BLaER1 (cell line): Measurements from ENCODE around the gene PSMD12.
"Not testable (repeated sequence)": the region's sequence is repeated elsewhere in the genome, so short reads cannot be mapped to it uniquely, and the experiment has no call there.

ENCODE experiments used
- H3K27ac ChIP-seq: shearing (Covaris generic); formaldehyde crosslinking; 2 replicates; pipeline ENCODE4 v1.8.1; 2022
- H3K27me3 ChIP-seq: shearing (Covaris generic); formaldehyde crosslinking; 2 replicates; pipeline ENCODE4 v1.8.1; 2022
- H3K36me3 ChIP-seq: shearing (Covaris generic); formaldehyde crosslinking; 2 replicates; pipeline ENCODE4 v1.8.1; 2022
- H3K4me1 ChIP-seq: shearing (Covaris generic); formaldehyde crosslinking; 2 replicates; pipeline ENCODE4 v1.8.1; 2022
- H3K4me2 ChIP-seq: shearing (Covaris generic); formaldehyde crosslinking; 2 replicates; pipeline ENCODE4 v1.8.1; 2022
- H3K4me3 ChIP-seq: shearing (Covaris generic); formaldehyde crosslinking; 2 replicates; pipeline ENCODE4 v1.8.1; 2022
- H3K9ac ChIP-seq: shearing (Covaris generic); formaldehyde crosslinking; 2 replicates; pipeline ENCODE4 v1.8.1; 2022
- H3K9me3 ChIP-seq: shearing (Covaris generic); formaldehyde crosslinking; 2 replicates; pipeline ENCODE4 v1.8.1; 2022
- H4K20me1 ChIP-seq: shearing (Covaris generic); formaldehyde crosslinking; 2 replicates; pipeline ENCODE4 v1.8.1; 2022
- Cebpa-rat ChIP-seq: shearing (Covaris generic); IDR thresholded peaks from 2 replicates; pipeline ENCODE4 v1.8.1; 2022

The PSMD12 gene

DNA sequence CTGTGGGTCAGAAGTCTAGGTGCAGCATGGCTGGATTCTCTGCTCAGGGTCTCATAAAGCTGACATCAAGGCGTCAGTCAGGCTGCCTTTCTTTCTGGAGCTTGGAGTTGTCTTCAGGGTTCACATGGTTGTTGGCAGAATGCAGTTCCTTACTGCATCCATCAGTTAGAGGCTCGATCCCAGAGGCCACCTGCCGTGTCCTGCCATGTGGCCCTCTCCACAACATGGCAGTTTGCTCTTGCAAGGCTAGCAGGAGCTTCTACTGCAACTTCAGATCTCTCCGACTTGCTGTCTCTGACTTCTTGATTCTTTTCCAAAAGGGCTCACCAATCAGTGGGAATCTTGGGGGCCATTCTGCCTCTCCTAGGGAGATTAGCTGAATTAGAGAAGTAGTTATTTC, 22.6 kb upstream of the PSMD12 start:
- Histone ChIP-seq H3K27ac (peak overlapping the region; percentile 43), H3K27me3 (no peaks in the 10 kb centered on the region), H3K9me3 (peaks cover 7% of the 10 kb centered on the region; the same call in 1 of the 2 replicates), H3K4me2 (peak overlapping the region; percentile 70), H3K36me3 (peaks cover 28% of the 10 kb centered on the region), H4K20me1 (peaks cover 39% of the 10 kb centered on the region; the same call in 1 of the 2 replicates), H3K4me1 (peaks cover 62% of the 10 kb centered on the region), H3K4me3 (no peak overlapping the region), H3K9ac (no peak overlapping the region)
- TF ChIP-seq Cebpa-rat: no peak

DNA sequence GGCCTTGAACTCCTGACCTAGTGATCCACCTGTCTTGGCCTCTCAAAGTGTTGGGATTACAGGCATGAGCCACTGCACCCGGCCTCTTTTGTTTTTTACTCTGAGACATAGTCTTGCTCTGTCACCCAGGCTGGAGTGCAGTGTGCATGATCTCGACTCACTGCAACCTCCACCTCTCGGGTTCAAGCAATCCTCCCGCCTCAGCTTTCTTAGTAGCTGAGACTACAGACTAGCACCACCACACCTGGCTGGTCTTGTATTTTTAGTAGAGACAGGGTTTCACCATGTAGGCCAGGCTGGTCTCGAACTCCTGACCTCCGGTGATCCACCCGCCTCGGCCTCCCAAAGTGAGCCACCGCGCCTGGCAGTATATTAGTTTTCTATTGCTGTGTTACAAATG, 22.2 kb upstream of the PSMD12 start:
- H3K4me2 ChIP-seq: peak overlapping the region; percentile 70
- peak overlapping the region; percentile 43 for H3K27ac ChIP-seq
- not testable (repeated sequence) for H3K9me3 ChIP-seq, H3K27me3 ChIP-seq, H3K4me3 ChIP-seq, H3K9ac ChIP-seq
- H3K36me3 ChIP-seq: peaks cover 25% of the 10 kb centered on the region
- peaks cover 39% of the 10 kb centered on the region; the same call in 1 of the 2 replicates for H4K20me1 ChIP-seq
- H3K4me1 ChIP-seq: peaks cover 66% of the 10 kb centered on the region

DNA sequence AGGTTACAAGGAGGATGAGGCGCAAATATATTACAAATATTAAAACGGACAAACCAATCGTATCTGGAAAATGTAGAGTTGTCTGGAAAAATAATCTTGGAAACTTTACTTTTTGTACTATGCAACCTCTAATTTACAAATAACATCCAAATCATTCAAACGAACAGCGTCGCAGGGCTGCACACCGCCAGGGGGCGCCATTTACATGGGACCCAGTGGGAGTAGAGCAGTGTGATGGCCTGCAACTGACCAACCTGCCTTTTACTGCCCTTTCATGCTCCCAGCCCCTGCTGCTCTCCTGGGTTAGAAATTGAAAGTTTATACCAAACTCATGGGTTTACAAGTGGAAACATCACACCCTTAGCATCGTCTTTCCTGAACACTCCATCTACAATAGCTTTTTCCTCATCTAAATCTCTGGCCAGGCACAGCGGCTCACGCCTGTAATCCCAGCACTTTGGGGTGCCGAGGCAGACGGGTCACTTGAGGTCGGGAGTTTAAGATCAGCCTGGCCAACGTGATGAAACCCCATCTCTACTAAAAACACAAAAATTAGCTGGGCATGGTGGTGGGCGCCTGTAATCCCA, 20.7 kb upstream of the PSMD12 start:
- Histone ChIP-seq H3K4me2 (peak overlapping the region; percentile 70), H3K9me3 (peaks cover 7% of the 10 kb centered on the region; the same call in 1 of the 2 replicates), H3K27me3 (no peaks in the 10 kb centered on the region), H3K9ac (no peak overlapping the region), H4K20me1 (peaks cover 39% of the 10 kb centered on the region; the same call in 1 of the 2 replicates), H3K4me1 (peaks cover 81% of the 10 kb centered on the region), H3K36me3 (peaks cover 20% of the 10 kb centered on the region), H3K4me3 (no peak overlapping the region), H3K27ac (0 out of 2 replicates have a peak overlapping the region, but pooled peaks have one; percentile 5)
- no peak for TF ChIP-seq Cebpa-rat

DNA sequence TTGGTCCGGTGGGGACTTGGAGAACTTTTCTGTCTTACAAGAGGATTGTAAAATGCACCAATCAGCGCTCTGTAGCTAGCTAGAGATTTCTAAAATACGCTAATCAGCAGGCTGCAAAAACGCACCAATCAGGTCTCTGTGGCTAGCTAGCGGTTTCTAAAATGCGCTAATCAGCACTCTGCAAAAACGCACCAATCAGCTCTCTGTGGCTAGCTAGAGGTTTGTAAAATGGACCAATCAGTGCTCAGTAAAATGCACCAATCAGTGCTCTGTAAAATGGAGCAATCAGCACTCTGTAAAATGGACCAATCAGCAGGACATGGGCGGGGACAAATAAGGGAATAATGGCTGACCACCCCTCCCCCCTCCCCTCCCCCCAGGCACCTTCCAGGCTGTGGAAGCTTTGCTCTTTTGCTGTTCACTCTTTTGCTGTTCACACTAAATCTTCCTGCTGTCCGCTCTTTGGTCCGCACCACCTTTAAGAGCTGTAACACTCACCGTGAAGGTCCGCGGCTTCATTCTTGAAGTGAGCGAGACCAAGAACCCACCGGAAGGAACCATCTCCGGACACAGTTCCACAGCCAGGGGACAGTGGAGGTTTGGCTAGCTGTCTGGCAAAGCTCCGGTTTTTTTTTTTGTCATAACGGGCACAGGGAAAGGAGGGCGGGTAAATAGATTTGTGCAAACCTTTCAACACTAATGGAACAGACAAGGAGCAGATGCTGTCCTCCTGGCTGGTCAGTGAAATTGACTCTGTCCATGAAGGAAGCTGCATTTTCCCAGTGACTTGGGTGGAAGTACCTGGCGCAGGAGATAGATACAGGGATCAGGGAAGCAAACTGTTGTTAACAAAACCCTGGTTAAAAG, 19.0 kb upstream of the PSMD12 start:
- Histone ChIP-seq H4K20me1 (peaks cover 33% of the 10 kb centered on the region; the same call in 1 of the 2 replicates), H3K4me3 (no peak overlapping the region)

DNA sequence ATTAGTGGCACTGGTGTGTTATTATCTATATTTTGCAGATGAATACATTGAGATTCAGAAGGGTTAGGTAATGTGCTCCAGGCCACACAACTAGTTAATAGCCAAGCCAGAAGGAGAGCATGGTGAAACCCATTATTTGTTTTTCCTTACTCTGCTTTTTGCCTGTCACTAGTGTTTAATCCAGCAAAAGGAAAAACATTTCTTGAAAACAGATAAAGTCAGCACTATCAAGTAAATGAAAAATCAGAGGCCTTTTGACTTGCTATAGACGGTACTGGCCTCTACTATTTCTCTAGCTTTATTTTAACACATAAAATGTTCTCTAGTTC, 15.5 kb upstream of the PSMD12 start:
- TF ChIP-seq Cebpa-rat: no peak
- Histone ChIP-seq H3K27me3 (no peaks in the 10 kb centered on the region), H3K4me3 (no peak overlapping the region), H4K20me1 (no peaks in the 10 kb centered on the region; the same call in 1 of the 2 replicates), H3K4me2 (peak overlapping the region; percentile 23; the same call in 1 of the 2 replicates), H3K4me1 (peaks cover 69% of the 10 kb centered on the region), H3K9ac (no peak overlapping the region), H3K27ac (no peak overlapping the region), H3K9me3 (peaks cover 7% of the 10 kb centered on the region; the same call in 1 of the 2 replicates), H3K36me3 (peaks cover 18% of the 10 kb centered on the region)

More for the DNA sequence above, 19.0 kb upstream of the PSMD12 start:
- Histone ChIP-seq H3K36me3 (peaks cover 25% of the 10 kb centered on the region), H3K27me3 (no peaks in the 10 kb centered on the region), H3K9ac (no peak overlapping the region), H3K9me3 (peaks cover 7% of the 10 kb centered on the region; the same call in 1 of the 2 replicates), H3K4me1 (peaks cover 90% of the 10 kb centered on the region), H3K4me2 (no peak overlapping the region; the same call in 1 of the 2 replicates), H3K27ac (no peak overlapping the region)
- no peak for TF ChIP-seq Cebpa-rat

- Histone ChIP-seq H3K36me3 (0 out of 2 replicates have a peak, but pooled peaks cover 7% of the 10 kb centered on the region), H3K9ac (peak overlapping the region; percentile 91), H3K4me1 (peaks cover 78% of the 10 kb centered on the region), H4K20me1 (no peaks in the 10 kb centered on the region; the same call in 1 of the 2 replicates), H3K4me3 (peak overlapping the region; percentile 87), H3K27ac (peak overlapping the region; percentile 87), H3K27me3 (no peaks in the 10 kb centered on the region), H3K4me2 (peak overlapping the region; percentile 94), H3K9me3 (no peaks in the 10 kb centered on the region)
- no peak for TF ChIP-seq Cebpa-rat
Measured at GRCh38 chr17:67379251-67379630, 12.9 kb upstream of the PSMD12 start.

- no peaks in the 10 kb centered on the region; the same call in 1 of the 2 replicates for H4K20me1 ChIP-seq
- H3K27me3 ChIP-seq: no peaks in the 10 kb centered on the region
- peak overlapping the region; percentile 87 for H3K4me3 ChIP-seq
- peaks cover 75% of the 10 kb centered on the region for H3K4me1 ChIP-seq
- H3K4me2 ChIP-seq: peak overlapping the region; percentile 94
- H3K9ac ChIP-seq: peak overlapping the region; percentile 91
- TF ChIP-seq Cebpa-rat: no peak
- H3K9me3 ChIP-seq: no peaks in the 10 kb centered on the region
- 0 out of 2 replicates have a peak, but pooled peaks cover 7% of the 10 kb centered on the region for H3K36me3 ChIP-seq
- peak overlapping the region; percentile 87 for H3K27ac ChIP-seq
Measured at GRCh38 chr17:67378454-67379250, 12.3 kb upstream of the PSMD12 start.

GRCh38 chr17:67377488-67378453, 11.4 kb upstream of the PSMD12 start:
- Histone ChIP-seq H3K27me3 (no peaks in the 10 kb centered on the region), H3K4me2 (peak overlapping the region; percentile 94), H3K4me1 (peaks cover 66% of the 10 kb centered on the region), H3K36me3 (0 out of 2 replicates have a peak, but pooled peaks cover 7% of the 10 kb centered on the region), H3K4me3 (peak overlapping the region; percentile 87), H3K27ac (peak overlapping the region; percentile 87), H3K9me3 (no peaks in the 10 kb centered on the region), H4K20me1 (no peaks in the 10 kb centered on the region; the same call in 1 of the 2 replicates), H3K9ac (peak overlapping the region; percentile 91)
- no peak for TF ChIP-seq Cebpa-rat
